Omental fat pad (tissue), 4 donors: ENCODE results near the gene DNASE1L2. TPM values are rescaled to one million over a fixed set of nuclear protein-coding genes. Genes with fewer than 3 reads are reported as not detected.

Source experiments
- ATAC-seq: fragments of 150-250 bp; one replicate; pipeline ENCODE4 v1.9.1; 2016; ENCODE audit warnings: mild to moderate bottlenecking, moderate library complexity; ENCODE audit not compliant: low FRiP score
- DNase-seq: peaks from one replicate; pipeline ENCODE4 v3.0.0-alpha.2; 2019; ENCODE audit warnings: low spot score
- total RNA-seq, 4 donors: library from RNA; depleted of rRNA; stranded (reverse); fragments of >200 nt; gene quantifications; one replicate each; pipeline ENCODE4 v1.1.0, GENCODE V29; 2016
- TF ChIP-seq, protein P1 (sequence below), 3 donors: fragments of 450-650 bp; IDR thresholded peaks; one replicate each; pipeline ENCODE4 v1.5.1; 2016 to 2017; ENCODE audit warnings: antibody characterized with exemption in 3 of 3, mild to moderate bottlenecking in 3 of 3, moderate library complexity in 2 of 3

DNASE1L2 gene
- total RNA-seq, 4 donors from 2014 or later, result 0.63 to 0.93 (median 0.84) TPM; not detected in 1

DNA sequence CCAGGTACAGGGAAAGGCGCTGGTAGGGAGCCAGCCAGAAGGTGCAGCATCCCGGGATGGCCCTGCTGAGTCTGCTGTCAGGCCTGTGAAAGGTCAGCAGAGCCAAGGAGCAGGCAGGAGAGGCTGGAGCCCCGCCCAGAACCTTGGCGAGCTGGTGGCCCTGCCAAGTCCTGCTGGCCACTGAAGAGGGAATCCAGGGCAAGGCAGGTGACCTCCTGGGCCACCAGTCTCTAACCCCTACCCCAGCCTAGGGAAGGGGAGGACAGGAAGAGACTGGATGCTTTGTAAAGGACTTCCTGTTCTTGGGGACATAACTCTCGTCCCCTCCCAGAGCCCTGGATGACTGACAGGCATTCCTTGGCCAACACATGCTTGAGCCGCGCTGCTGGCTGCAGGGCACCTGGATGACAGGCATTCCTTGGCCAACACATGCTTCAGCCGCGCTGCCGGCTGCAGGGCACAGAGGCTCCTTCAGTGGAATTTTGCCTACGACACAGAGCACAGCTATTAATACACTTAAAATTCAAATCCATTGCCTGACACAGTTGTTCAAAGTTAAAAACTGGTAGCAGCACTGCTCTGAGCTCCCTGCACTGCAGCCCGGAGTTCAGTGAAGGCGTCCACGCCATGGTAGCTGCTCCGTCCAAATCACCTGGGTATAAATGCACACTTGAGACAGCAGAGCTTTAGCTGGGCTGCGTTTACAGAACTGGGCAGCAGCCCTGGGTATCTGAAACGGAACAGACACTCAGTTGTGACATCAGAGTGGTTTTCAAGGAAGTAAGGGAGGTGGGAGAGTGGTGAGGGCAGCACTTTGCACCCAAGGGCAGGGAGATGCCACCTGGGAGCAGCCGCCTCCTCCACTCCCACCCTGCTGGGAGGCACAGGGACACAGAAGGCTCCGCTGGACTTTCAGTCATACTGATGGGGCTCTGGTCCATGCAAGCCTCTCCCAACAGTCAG, 23.6 kb upstream of the DNASE1L2 start:
- no peak for DNase-seq
- TF ChIP-seq, protein P1, sequence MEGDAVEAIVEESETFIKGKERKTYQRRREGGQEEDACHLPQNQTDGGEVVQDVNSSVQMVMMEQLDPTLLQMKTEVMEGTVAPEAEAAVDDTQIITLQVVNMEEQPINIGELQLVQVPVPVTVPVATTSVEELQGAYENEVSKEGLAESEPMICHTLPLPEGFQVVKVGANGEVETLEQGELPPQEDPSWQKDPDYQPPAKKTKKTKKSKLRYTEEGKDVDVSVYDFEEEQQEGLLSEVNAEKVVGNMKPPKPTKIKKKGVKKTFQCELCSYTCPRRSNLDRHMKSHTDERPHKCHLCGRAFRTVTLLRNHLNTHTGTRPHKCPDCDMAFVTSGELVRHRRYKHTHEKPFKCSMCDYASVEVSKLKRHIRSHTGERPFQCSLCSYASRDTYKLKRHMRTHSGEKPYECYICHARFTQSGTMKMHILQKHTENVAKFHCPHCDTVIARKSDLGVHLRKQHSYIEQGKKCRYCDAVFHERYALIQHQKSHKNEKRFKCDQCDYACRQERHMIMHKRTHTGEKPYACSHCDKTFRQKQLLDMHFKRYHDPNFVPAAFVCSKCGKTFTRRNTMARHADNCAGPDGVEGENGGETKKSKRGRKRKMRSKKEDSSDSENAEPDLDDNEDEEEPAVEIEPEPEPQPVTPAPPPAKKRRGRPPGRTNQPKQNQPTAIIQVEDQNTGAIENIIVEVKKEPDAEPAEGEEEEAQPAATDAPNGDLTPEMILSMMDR (IDR thresholded peaks at IDR 0.05), result no peak
- ATAC-seq, result no peak

DNA sequence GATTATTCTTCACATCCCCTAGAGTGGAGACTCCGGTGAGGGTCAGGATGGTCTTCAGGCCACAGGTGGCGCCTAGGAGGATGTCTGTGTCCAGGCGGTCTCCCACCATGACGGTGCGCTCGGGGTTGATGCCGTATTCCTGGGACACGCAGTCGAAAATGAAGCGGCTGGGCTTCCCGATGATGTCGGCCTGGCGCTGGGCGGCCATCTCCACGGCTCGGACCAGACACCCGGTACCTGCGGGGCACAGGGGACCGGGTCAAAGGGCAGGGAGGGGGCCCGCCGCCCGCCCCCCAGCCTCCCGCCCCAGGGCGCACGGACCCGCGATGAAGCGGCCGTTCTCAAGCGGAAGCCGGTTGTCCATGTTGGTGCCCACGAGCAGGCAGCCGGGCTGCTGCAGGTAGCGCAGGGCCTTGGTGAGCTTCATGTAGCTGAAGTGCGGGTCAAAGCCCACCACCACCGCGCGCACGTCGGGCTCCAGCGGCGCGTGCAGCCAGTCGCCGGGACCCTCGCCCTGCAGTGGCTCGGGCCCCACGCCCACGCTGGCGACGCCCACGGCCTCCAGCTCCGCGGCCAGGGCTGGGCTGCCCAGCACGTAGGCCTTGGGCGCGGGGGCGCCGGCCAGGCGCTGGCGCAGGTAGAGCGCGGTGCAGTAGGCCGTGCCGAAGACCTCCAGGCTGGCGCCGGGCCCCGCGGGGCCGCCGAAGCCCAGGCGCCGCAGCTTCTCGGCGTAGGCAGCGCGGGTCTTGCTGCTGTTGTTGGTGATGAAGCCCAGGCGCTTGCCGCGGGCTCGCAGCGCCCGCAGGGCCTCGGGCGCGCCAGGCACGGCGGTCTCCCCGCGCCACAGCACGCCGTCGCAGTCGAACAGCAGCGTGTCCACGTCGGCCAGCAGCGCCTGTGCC, 22.2 kb upstream of the DNASE1L2 start:
- no peak for DNase-seq
- no peak for ATAC-seq
- TF ChIP-seq, protein P1 (IDR thresholded peaks at IDR 0.05), result no peak

DNA sequence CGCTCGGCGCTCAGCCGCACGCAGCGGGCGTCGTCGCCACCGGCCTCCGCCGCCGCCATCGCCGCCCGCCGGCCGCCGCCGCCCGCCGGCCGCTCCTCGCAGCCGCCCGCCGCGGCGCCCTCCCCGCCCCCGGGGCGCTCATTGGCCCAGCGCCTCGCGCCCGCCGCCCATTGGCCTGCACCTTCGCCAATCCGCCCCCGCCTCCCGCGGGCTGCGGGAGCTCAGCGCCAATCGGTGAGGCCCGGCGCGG, 21.6 kb upstream of the DNASE1L2 start, which contains the start of gene PGP:
Gene PGP, minus strand, starts transcription at position 122 of the 250 bp plus-strand sequence. Its CDS starts 63 bp downstream, at position 59.
- DNase-seq, result no peak
- TF ChIP-seq, protein P1 (IDR thresholded peaks at IDR 0.05), result no peak
- ATAC-seq, result peak; percentile 94

DNA sequence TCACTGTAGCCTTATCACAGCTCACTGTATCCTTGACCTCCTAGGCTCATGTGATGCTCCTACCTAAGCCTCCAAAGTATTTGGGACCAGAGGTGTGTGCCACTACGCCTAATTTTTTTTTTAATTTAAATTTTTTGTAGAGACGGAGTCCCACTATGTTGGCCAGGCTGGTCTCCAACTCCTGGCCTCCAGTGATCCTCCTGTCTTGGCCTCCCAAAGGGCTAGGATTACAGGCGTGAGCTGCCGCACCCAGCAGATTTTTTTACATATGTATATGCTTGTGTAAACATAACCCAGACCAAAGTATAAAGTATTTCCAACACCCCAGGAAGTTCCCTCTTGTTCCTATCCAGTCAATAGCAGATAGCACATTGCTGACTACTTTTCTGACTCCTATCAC, 19.9 kb upstream of the DNASE1L2 start:
- TF ChIP-seq, protein P1 (IDR thresholded peaks at IDR 0.05), result no peak
- ATAC-seq, result no peak
- no peak for DNase-seq

DNA sequence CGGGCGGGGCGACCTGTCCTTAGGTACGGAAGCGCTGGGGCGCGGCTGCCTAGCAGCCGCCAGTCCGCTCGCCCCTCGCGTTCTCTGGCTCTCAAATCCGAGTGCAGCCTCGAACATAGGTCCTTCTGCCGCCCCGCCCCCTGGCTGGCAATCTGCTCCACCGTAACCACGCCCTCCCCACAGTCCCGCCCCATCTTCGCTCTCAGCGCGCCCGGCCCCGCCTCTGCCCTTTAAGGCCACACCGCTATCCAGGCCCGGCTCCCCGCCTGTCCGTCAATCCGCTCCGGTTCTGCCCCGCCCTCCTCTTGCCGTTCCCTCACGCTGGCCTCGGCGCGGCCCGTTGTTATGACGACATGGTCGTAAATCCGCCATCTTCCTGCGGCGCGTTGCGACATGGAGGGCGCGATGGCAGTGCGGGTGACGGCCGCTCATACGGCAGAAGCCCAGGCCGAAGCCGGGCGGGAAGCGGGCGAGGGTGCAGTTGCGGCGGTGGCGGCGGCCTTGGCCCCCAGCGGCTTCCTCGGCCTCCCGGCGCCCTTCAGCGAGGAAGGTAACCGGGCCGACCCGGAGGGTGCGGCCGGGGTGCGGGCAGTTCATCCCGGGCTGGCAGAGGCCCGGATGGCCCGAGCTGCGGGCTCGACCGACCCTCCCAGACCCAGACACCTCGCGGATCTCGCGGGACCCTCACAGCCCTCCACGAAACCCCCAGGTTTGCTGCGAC, 12.9 kb upstream of the DNASE1L2 start, which contains the start of gene E4F1:
Gene E4F1, plus strand, starts transcription at position 371 of the 721 bp plus-strand sequence. Its CDS starts 23 bp downstream, at position 394.
- ATAC-seq (peak; percentile 99), DNase-seq (peak; percentile 95)
- TF ChIP-seq, protein P1 (IDR thresholded peaks at IDR 0.05), result no peak

DNA sequence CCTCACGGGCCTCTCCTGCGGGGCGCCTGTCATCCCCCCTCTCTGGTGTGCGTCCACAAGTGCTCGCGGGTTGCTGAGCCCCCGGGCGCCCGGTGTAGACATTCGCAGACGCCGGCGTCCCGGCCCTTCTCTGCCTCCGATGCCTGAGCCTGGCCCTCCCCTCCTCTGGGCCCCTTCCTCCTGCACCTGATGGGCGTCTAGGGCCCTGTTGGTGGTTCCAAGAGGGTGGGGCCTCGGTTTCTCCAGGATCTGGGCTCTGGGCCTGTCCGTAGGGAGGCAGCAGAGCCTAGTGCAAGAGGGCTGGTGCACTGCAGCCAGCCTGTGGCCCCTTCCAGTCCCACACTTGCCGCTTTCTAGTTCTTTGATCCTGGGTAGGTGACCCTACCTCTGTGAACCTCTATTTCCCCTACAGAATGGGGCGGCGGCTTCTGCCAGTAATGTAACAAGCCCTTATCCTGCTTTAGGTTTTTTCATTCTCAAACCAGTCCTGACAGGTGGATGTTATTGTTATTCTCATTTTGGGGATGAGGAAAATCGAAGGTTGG, 12.2 kb upstream of the DNASE1L2 start:
- TF ChIP-seq, protein P1 (IDR thresholded peaks at IDR 0.05), result no peak
- DNase-seq (no peak), ATAC-seq (peak; percentile 22)
